HG03060 (cell line): ENCODE results near the gene ANXA8L1.
"Not testable (repeated sequence)": the region's sequence is repeated elsewhere in the genome, so short reads cannot be mapped to it uniquely, and the experiment has no call there.

Experiments used
- ATAC-seq: cut with Tn5 transposase; IDR thresholded peaks from one replicate; pipeline ENCODE4 v1.9.1; 2021; ENCODE audit warnings: low read depth, moderate number of reproducible peaks; ENCODE audit not compliant: unreplicated experiment

The ANXA8L1 gene

GRCh38 chr10:46396441-46397279 is 21.1 kb downstream of the ANXA8L1 start:
- ATAC-seq: not testable (repeated sequence)

DNA sequence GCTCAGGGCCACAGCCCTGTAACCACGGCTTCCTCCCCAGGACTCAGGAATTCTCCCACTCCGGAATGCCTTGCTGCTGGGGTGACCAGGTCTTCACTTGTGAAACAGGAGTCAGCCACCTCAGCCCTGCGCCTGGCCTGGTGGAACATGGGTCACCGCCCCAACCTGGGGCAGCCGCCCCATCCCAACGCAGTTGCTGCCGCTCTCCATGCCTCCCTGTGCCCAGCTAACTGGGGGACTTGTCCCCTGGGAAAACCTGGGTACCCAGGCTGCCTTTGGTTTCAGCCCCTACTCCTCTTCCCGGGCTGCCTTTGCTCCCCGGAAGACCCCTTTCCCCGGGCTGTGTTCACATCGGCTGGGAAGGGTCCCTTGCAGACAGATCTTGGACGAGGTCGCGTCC is 22.2 kb downstream of the ANXA8L1 start:
- not testable (repeated sequence) for ATAC-seq

DNA sequence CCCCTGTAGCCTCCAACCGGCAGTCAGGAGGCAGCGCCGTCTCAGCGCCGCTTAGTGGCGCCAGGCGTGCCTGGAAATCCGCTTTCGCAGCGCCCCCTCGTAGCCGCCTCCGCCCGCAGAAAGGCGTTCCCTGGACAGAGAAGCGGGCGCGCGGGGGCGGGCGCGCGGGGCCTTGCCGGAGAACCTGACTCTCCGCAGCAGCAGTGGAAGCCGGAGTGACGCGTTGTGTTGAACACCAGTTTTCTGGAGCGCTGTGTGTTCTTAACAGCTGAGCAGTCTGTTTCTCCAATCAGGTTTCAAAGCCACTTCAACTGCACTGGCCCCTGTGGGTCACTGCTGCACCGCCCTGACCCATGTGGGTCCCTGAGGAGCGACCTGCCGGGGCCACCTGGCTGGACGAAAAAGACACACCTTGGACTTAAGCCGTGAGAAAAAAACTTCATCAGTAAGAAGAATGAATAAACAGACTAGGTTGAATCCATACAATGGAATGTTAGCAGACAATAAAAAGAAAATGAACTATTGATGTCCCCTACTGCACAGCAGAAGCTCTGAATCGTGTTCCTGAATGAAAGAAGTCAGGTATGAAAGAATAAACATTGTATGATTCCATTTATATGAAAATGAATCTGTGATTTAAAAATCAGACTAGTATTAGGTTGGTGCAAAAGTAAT is 22.8 kb downstream of the ANXA8L1 start:
- ATAC-seq: not testable (repeated sequence)

- ATAC-seq: not testable (repeated sequence)
These were observed 34.0 kb downstream of the ANXA8L1 start for GRCh38 chr10:46409556-46409955.

DNA sequence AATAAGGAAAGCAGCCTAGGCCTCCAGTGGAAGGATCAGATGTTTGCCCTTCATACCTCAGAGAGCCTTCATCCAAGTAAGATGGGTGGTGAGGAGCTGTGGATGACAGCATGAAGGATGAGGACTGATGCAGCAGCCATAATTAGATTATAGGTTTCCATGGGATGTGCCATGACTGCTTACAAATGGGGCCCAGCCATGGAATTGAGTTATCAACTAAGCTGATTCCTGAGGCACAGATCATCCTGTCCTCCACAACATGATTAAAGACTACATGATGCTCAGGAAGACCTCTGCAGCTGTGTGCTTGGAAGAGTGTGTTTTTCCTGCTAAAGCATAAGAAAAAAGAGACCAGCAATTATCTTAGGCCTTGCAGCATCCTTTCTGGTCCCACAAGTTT is 35.5 kb downstream of the ANXA8L1 start:
- ATAC-seq: not testable (repeated sequence)

GRCh38 chr10:46412665-46413064 is 37.1 kb downstream of the ANXA8L1 start:
- not testable (repeated sequence) for ATAC-seq

GRCh38 chr10:46415291-46415690 is 39.7 kb downstream of the ANXA8L1 start:
- not testable (repeated sequence) for ATAC-seq

DNA sequence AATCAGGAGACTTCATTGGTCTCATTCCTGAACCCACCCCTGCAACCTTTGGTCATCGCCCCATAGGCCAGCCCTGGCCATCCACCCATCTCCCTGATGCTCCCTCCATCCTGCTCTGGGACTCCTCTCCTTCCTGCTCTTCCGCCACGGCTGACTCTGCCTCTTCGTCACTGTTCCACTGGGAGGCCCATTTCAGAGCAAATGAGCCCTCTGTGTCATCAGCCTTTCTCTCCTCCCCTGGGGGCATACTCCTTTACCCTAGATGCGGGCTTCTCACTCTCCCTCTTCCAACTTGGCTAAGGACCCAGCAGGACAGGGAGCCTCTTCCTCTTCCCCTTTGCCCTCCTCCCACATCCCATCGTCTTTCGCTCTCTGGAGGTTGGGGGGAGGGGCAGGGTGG is 42.7 kb downstream of the ANXA8L1 start:
- ATAC-seq: not testable (repeated sequence)

GRCh38 chr10:46419570-46420379 is 44.2 kb downstream of the ANXA8L1 start:
- not testable (repeated sequence) for ATAC-seq

DNA sequence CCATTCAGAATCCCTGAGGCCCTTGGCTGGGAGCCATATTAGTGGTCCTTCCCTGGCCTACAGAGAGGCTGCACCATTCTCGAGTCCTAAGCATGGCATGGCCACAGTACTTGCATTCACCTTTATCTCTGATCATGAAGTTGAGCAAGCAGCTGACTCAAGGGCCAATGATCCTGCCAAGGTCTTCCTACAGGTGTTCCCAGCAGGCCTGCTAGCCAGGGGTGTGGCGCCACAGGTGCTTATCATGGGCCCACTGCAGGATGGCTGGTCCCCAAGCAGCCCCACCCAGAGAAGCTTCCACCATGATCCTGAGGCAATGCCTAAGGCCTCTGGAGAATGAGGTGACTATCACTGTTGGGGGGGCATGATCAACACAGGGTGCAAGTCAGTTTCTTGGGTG is 48.0 kb downstream of the ANXA8L1 start:
- not testable (repeated sequence) for ATAC-seq

GRCh38 chr10:46440942-46441341 is 65.4 kb downstream of the ANXA8L1 start:
- ATAC-seq: not testable (repeated sequence)
